CD4-positive, alpha-beta T cell (primary cell): Measurements from ENCODE around the gene ALPL. TPM values are rescaled to one million over a fixed set of nuclear protein-coding genes. Genes with fewer than 3 reads are reported as not detected.

Experiments used
- ATAC-seq: fragments of 200-7000 bp; cut with Tn5 transposase; one replicate; pipeline ENCODE4 v1.10.0; 2022; ENCODE audit warnings: mild to moderate bottlenecking; ENCODE audit not compliant: poor library complexity
- CTCF ChIA-PET: fragments of 350-600 bp; sonication (Branson Sonifier 250); formaldehyde crosslinking; loops from one replicate; lab custom pipeline; 2021; ENCODE audit warnings: antibody characterized with exemption, inconsistent platforms; lab: Charles Lee
- POLR2A ChIA-PET: fragments of 350-600 bp; sonication (Branson Sonifier 250); formaldehyde crosslinking; loops from one replicate; lab custom pipeline; 2021; ENCODE audit warnings: antibody characterized with exemption, inconsistent platforms; lab: Charles Lee
- DNase-seq, 14 experiments: peaks; one replicate each; pipeline ENCODE4 v3.0.0-alpha.2; 2013 to 2020; ENCODE audit warnings: mixed read lengths in 2 of 14
- H3K27ac ChIP-seq, 2 donors: one replicate each; pipeline versions ENCODE4 v1.5.1 to v1.7.0; 2013; ENCODE audit warnings: low read length in 2 of 2, low read depth in 1 of 2, mild to moderate bottlenecking in 1 of 2
- H3K27me3 ChIP-seq, 2 experiments: 1 replicate in 1 of 2; 2 replicates in 1 of 2; pipeline versions ENCODE4 v1.6.1 to v1.7.0; 2013; ENCODE audit warnings: low read length in 2 of 2, control low read depth in 1 of 2, mild to moderate bottlenecking in 1 of 2, moderate library complexity in 1 of 2; ENCODE audit not compliant: insufficient read depth in 2 of 2, control insufficient read depth in 1 of 2
- H3K36me3 ChIP-seq: one replicate; pipeline ENCODE4 v1.6.1; 2013; ENCODE audit warnings: low read length, control low read depth; ENCODE audit not compliant: insufficient read depth
- H3K4me1 ChIP-seq: one replicate; pipeline ENCODE4 v1.6.1; 2013; ENCODE audit warnings: low read length, control low read depth; ENCODE audit not compliant: insufficient read depth
- H3K4me3 ChIP-seq: one replicate; pipeline ENCODE4 v1.5.1; 2013; ENCODE audit warnings: mild to moderate bottlenecking, low read length, moderate library complexity
- H3K9me3 ChIP-seq, 2 experiments: 1 replicate in 1 of 2; 2 replicates in 1 of 2; pipeline versions ENCODE4 v1.6.1 to v1.7.0; 2013; ENCODE audit warnings: low read length in 2 of 2, mild to moderate bottlenecking in 2 of 2, control low read depth in 1 of 2, moderate library complexity in 1 of 2; ENCODE audit not compliant: control insufficient read depth in 1 of 2, insufficient read depth in 1 of 2
- H3K27ac Mint-ChIP-seq: one replicate; pipeline ENCODE4 v1.8.0; 2020; ENCODE audit warnings: mixed read lengths
- H3K27me3 Mint-ChIP-seq: one replicate; pipeline ENCODE4 v1.8.0; 2021; ENCODE audit warnings: mixed read lengths
- H3K36me3 Mint-ChIP-seq: one replicate; pipeline ENCODE4 v1.8.0; 2021; ENCODE audit warnings: low read depth, mixed read lengths
- H3K4me1 Mint-ChIP-seq: one replicate; pipeline ENCODE4 v1.8.0; 2021; ENCODE audit warnings: low read depth, mixed read lengths
- H3K4me3 Mint-ChIP-seq: one replicate; pipeline ENCODE4 v1.8.0; 2020; ENCODE audit warnings: mild to moderate bottlenecking, mixed read lengths
- H3K9me3 Mint-ChIP-seq: one replicate; pipeline ENCODE4 v1.8.0; 2020; ENCODE audit warnings: mixed read lengths
- intact Hi-C, 2 experiments: fragments of 100-400 bp; cut with DNase I in 1 of 2; cut with micrococcal nuclease in 1 of 2; formaldehyde crosslinking; loops; one replicate each; pipeline versions ENCODE4 v1.15.1 to v1.9.0; 2023 to 2025; cut with DNase I, micrococcal nuclease
- total RNA-seq, 174 experiments: library from RNA in 2 of 174; stranded (reverse) in 2 of 174; gene quantifications; one replicate each; pipeline ENCODE4 v1.2.3 and lab custom pipeline; 2021 to 2026
- TF ChIP-seq, protein P1 (sequence below): fragments of 200-600 bp; IDR thresholded peaks from one replicate; pipeline ENCODE4 v1.8.0; 2022; ENCODE audit warnings: antibody characterized with exemption, mild to moderate bottlenecking

The ALPL gene
- total RNA-seq, 2 experiments from 2014 or later = not detected

DNA sequence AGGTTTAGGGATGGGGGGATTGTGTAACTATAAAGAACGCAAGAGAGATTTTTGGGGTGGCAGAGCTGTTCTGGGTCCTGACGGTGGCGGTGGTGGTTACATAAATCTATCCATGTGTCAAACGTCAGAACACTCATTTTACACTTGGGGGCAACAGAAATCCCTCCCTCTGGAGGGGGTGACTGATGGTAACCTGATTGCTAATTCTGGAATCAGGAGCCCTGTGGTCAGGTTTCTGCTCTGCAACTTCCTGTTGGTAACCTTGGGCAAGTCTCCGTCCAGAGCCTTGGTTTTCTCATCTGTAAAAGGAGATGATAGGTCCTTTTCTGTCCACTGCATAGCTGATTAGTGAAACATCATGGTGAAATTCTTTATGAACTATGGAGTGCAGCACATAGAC is 40.9 kb downstream of the ALPL start:
- Histone ChIP-seq H3K27me3 (peaks cover 0 to 6% of the 10 kb centered on the region in 2 experiments), H3K4me1 (no peaks in the 10 kb centered on the region), H3K36me3 (no peaks in the 10 kb centered on the region), H3K27ac (no peak overlapping the region), H3K4me3 (no peak overlapping the region), H3K9me3 (no peaks in the 10 kb centered on the region)
- intact Hi-C loops = no loop called here
- ChIA-PET CTCF (interaction anchor here (0.6 kb wide), 1 partner anchor 394 kb away, joined by 3 read pairs; no protein-coding TSS in a partner anchor), POLR2A (no interaction called here)
- Mint-ChIP-seq H3K36me3 (no peaks in the 10 kb centered on the region), H3K4me1 (no peaks in the 10 kb centered on the region), H3K27ac (no peak overlapping the region), H3K9me3 (no peaks in the 10 kb centered on the region), H3K27me3 (peaks cover 14% of the 10 kb centered on the region), H3K4me3 (no peak overlapping the region)
- DNase-seq = no peak
- TF ChIP-seq, protein P1, sequence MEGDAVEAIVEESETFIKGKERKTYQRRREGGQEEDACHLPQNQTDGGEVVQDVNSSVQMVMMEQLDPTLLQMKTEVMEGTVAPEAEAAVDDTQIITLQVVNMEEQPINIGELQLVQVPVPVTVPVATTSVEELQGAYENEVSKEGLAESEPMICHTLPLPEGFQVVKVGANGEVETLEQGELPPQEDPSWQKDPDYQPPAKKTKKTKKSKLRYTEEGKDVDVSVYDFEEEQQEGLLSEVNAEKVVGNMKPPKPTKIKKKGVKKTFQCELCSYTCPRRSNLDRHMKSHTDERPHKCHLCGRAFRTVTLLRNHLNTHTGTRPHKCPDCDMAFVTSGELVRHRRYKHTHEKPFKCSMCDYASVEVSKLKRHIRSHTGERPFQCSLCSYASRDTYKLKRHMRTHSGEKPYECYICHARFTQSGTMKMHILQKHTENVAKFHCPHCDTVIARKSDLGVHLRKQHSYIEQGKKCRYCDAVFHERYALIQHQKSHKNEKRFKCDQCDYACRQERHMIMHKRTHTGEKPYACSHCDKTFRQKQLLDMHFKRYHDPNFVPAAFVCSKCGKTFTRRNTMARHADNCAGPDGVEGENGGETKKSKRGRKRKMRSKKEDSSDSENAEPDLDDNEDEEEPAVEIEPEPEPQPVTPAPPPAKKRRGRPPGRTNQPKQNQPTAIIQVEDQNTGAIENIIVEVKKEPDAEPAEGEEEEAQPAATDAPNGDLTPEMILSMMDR = no peak
- ATAC-seq = no peak

- TF ChIP-seq, protein P1 = no peak
- Histone ChIP-seq H3K9me3 (no peaks in the 10 kb centered on the region), H3K4me1 (no peaks in the 10 kb centered on the region), H3K27ac (no peak overlapping the region), H3K27me3 (peaks cover 0 to 6% of the 10 kb centered on the region in 2 experiments), H3K36me3 (no peaks in the 10 kb centered on the region), H3K4me3 (no peak overlapping the region)
- intact Hi-C loops = no loop called here
- Mint-ChIP-seq H3K4me1 (no peaks in the 10 kb centered on the region), H3K27me3 (peaks cover 19% of the 10 kb centered on the region), H3K36me3 (no peaks in the 10 kb centered on the region), H3K9me3 (no peaks in the 10 kb centered on the region), H3K4me3 (no peak overlapping the region), H3K27ac (no peak overlapping the region)
- ChIA-PET POLR2A (no interaction called here), CTCF (no interaction called here)
- ATAC-seq (no peak), DNase-seq (no peak)
Observed at GRCh38 chr1:21550866-21551475, 41.7 kb downstream of the ALPL start.

GRCh38 chr1:21552715-21553114 is 43.5 kb downstream of the ALPL start:
- peaks cover 28% of the 10 kb centered on the region for H3K27me3 Mint-ChIP-seq
- intact Hi-C loops = no loop called here
- H3K27ac Mint-ChIP-seq = no peak overlapping the region
- ChIA-PET POLR2A (no interaction called here), CTCF (no interaction called here)
- H3K36me3 Mint-ChIP-seq = no peaks in the 10 kb centered on the region
- TF ChIP-seq, protein P1 = no peak
- H3K4me1 ChIP-seq = no peaks in the 10 kb centered on the region
- no peak for ATAC-seq
- no peaks in the 10 kb centered on the region for H3K36me3 ChIP-seq
- no peaks in the 10 kb centered on the region for H3K9me3 Mint-ChIP-seq
- no peak overlapping the region for H3K4me3 ChIP-seq
- no peaks in the 10 kb centered on the region for H3K4me1 Mint-ChIP-seq
- no peak overlapping the region for H3K4me3 Mint-ChIP-seq
- no peaks in the 10 kb centered on the region for H3K9me3 ChIP-seq
- DNase-seq = no peak
- peaks cover 5 to 8% of the 10 kb centered on the region in 2 experiments for H3K27me3 ChIP-seq
- no peak overlapping the region for H3K27ac ChIP-seq
